Calu3 (cell line): ENCODE data around the gene NDUFAB1. TPM values are rescaled to one million over a fixed set of nuclear protein-coding genes. Genes with fewer than 3 reads are reported as not detected.
"Not testable (repeated sequence)": the region's sequence is repeated elsewhere in the genome, so short reads cannot be mapped to it uniquely, and the experiment has no call there.

ENCODE experiments used
- BruUV-seq: library from RNA; stranded (reverse); fragments of 400-500 nt; replicated peaks from 2 replicates; lab custom pipeline; 2021; lab: Mats Ljungman, UMichigan
- CTCF ChIA-PET: fragments of 300-600 bp; sonication (Branson Sonifier 250); formaldehyde crosslinking; loops from one replicate; lab custom pipeline; 2022; ENCODE audit warnings: antibody characterized with exemption; lab: Charles Lee
- DNase-seq: peaks from one replicate; pipeline ENCODE4 v3.0.0; 2022
- H3K27ac Mint-ChIP-seq: one replicate; pipeline ENCODE4 v1.8.0; 2022; ENCODE audit warnings: mixed read lengths; ENCODE audit not compliant: unreplicated experiment
- H3K27me3 Mint-ChIP-seq: one replicate; pipeline ENCODE4 v1.8.0; 2022; ENCODE audit warnings: mixed read lengths; ENCODE audit not compliant: unreplicated experiment
- H3K36me3 Mint-ChIP-seq: one replicate; pipeline ENCODE4 v1.8.0; 2022; ENCODE audit warnings: mild to moderate bottlenecking, moderate library complexity, mixed read lengths; ENCODE audit not compliant: insufficient read depth, unreplicated experiment
- H3K4me1 Mint-ChIP-seq: one replicate; pipeline ENCODE4 v1.8.0; 2022; ENCODE audit warnings: mild to moderate bottlenecking, low read depth, mixed read lengths; ENCODE audit not compliant: unreplicated experiment
- H3K4me3 Mint-ChIP-seq: one replicate; pipeline ENCODE4 v1.8.0; 2022; ENCODE audit warnings: mild to moderate bottlenecking, low read depth, moderate library complexity, mixed read lengths; ENCODE audit not compliant: unreplicated experiment
- H3K9me3 Mint-ChIP-seq: one replicate; pipeline ENCODE4 v1.8.0; 2022; ENCODE audit warnings: low read depth, mixed read lengths; ENCODE audit not compliant: unreplicated experiment
- CTCF ChIP-seq: fragments of 200-600 bp; IDR thresholded peaks from one replicate; pipeline ENCODE4 v1.8.0; 2022; ENCODE audit warnings: antibody characterized with exemption; ENCODE audit not compliant: unreplicated experiment
- intact Hi-C: fragments of 100-400 bp; cut with micrococcal nuclease; formaldehyde crosslinking; loops from one replicate; pipeline ENCODE4 v1.10.0; 2022; ENCODE audit not compliant: unreplicated experiment
- total RNA-seq: library from RNA; stranded (reverse); gene quantifications from 2 replicates; pipeline ENCODE4 v1.2.3, GENCODE V29; 2022

Gene NDUFAB1
- total RNA-seq, 1 experiment from 2014 or later, result 143 TPM

GRCh38 chr16:23552161-23552560, 44.0 kb downstream of the NDUFAB1 start:
- CTCF ChIA-PET, result no interaction called here
- no peak for DNase-seq
- H3K36me3 Mint-ChIP-seq, result peaks cover 58% of the 10 kb centered on the region
- intact Hi-C loops, result no loop called here
- no peaks in the 10 kb centered on the region for H3K9me3 Mint-ChIP-seq
- no peaks in the 10 kb centered on the region for H3K27me3 Mint-ChIP-seq
- no peak overlapping the region for H3K4me3 Mint-ChIP-seq
- no peak overlapping the region for H3K27ac Mint-ChIP-seq
- H3K4me1 Mint-ChIP-seq, result no peaks in the 10 kb centered on the region
- no TSS peak for BruUV-seq
- TF ChIP-seq CTCF, result no peak

- CTCF ChIA-PET, result interaction anchor here (0.7 kb wide), 1 partner anchor 54 kb away, joined by 5 read pairs; no protein-coding TSS in a partner anchor
- BruUV-seq, result no TSS peak
- no peak overlapping the region for H3K4me3 Mint-ChIP-seq
- H3K27me3 Mint-ChIP-seq, result no peaks in the 10 kb centered on the region
- intact Hi-C loops, result no loop called here
- no peak for DNase-seq
- no peak for TF ChIP-seq CTCF
- H3K36me3 Mint-ChIP-seq, result peaks cover 48% of the 10 kb centered on the region
- H3K4me1 Mint-ChIP-seq, result no peaks in the 10 kb centered on the region
- H3K9me3 Mint-ChIP-seq, result no peaks in the 10 kb centered on the region
- no peak overlapping the region for H3K27ac Mint-ChIP-seq
Measured at GRCh38 chr16:23549938-23550337, 46.2 kb downstream of the NDUFAB1 start.

GRCh38 chr16:23544436-23544835, 51.7 kb downstream of the NDUFAB1 start:
- H3K36me3 Mint-ChIP-seq, result peaks cover 52% of the 10 kb centered on the region
- no peak overlapping the region for H3K4me3 Mint-ChIP-seq
- no peaks in the 10 kb centered on the region for H3K27me3 Mint-ChIP-seq
- CTCF ChIA-PET, result no interaction called here
- TF ChIP-seq CTCF, result no peak
- H3K4me1 Mint-ChIP-seq, result no peaks in the 10 kb centered on the region
- intact Hi-C loops, result no loop called here
- no peak for DNase-seq
- BruUV-seq, result no TSS peak
- H3K9me3 Mint-ChIP-seq, result no peaks in the 10 kb centered on the region
- no peak overlapping the region for H3K27ac Mint-ChIP-seq

- H3K4me3 Mint-ChIP-seq, BruUV-seq, H3K4me1 Mint-ChIP-seq, H3K27me3 Mint-ChIP-seq, intact Hi-C loops, DNase-seq, H3K27ac Mint-ChIP-seq, H3K9me3 Mint-ChIP-seq: not testable (repeated sequence)
- CTCF ChIA-PET, result interaction anchor here (0.7 kb wide), 1 partner anchor 1576 kb away, joined by 3 read pairs; no protein-coding TSS in a partner anchor
- peaks cover 46% of the 10 kb centered on the region for H3K36me3 Mint-ChIP-seq
Measured at GRCh38 chr16:23540817-23541178, 55.3 kb downstream of the NDUFAB1 start.

GRCh38 chr16:23539984-23540816, 55.9 kb downstream of the NDUFAB1 start:
- no peaks in the 10 kb centered on the region for H3K27me3 Mint-ChIP-seq
- no TSS peak for BruUV-seq
- intact Hi-C loops, result no loop called here
- CTCF ChIA-PET, result interaction anchor here (0.7 to 1.2 kb wide), 2 partner anchors 11 to 1576 kb away, joined by 3 read pairs; no protein-coding TSS in a partner anchor
- no peak for DNase-seq
- H3K4me1 Mint-ChIP-seq, result no peaks in the 10 kb centered on the region
- H3K9me3 Mint-ChIP-seq, result no peaks in the 10 kb centered on the region
- no peak overlapping the region for H3K4me3 Mint-ChIP-seq
- H3K27ac Mint-ChIP-seq, result no peak overlapping the region
- peaks cover 46% of the 10 kb centered on the region for H3K36me3 Mint-ChIP-seq
- TF ChIP-seq CTCF, result no peak
